GM12892 (cell line): Measurements from ENCODE around the gene ANGPTL5.

Experiments
- POLR2AphosphoS5 ChIP-seq: IDR thresholded peaks from 2 replicates; pipeline ENCODE4 v1.6.1; 2011; ENCODE audit warnings: low read depth, low read length, control low read depth
- TAF1 ChIP-seq: IDR thresholded peaks from 2 replicates; pipeline ENCODE4 v1.6.1; 2011; ENCODE audit warnings: low read depth, mild to moderate bottlenecking, control low read depth, low read length, borderline replicate concordance

DNA sequence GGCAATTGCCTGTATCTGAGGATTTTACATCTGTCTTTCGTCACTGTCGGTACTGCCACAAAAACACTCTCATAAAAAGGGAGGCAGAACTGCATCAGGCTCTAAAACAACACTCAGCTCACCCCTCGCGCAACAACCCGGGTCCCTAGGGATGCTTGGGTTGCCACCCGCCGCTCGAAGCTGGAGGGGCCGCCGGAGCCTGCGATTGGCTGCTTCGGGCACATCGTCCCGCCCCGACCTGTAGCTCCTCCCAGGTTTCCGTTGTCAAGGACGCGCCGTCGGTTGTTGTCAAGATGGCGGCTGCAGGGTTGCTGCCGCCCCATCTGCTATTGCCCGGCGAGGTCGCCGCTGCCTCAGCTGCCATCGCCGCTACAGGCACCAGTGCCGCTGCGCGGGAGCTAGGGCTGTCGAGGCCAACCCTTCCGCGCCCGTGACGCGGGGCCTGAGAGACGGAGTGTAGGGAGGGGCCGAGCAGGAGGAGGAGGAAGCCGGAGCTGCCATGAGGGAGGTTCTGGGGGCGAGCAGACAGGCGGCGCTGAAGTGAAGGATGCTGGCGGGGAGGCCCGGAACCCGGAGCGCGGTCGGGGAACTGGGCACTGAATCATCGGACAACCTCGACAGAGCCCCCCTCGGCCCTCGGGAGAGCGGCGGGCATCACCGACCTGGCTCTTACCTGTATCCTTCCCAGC, 1.4 kb downstream of the ANGPTL5 start, which contains the start of gene CEP126:
- TF ChIP-seq POLR2AphosphoS5 (no peak), TAF1 (no peak)
